ENCODE results near the gene ASB10.

ASB10 gene

GRCh38 chr7:151228024-151228866 is 41.2 kb upstream of the ASB10 start:
- H3K27me3 ChIP-seq (ENCODE audit: control insufficient read depth in 5 of 5, insufficient read depth in 4 of 5, low read length in 5 of 5), result peaks cover 0 to 3% (median 0%) of the 10 kb centered on the region in 5 donors
- peaks cover 13 to 40% (median 36%) of the 10 kb centered on the region in 5 donors for H3K4me1 ChIP-seq (ENCODE audit: control insufficient read depth in 5 of 5, insufficient read depth in 5 of 5, low read length in 5 of 5)
- peaks cover 3 to 20% (median 17%) of the 10 kb centered on the region in 5 donors for H3K36me3 ChIP-seq (ENCODE audit: control insufficient read depth in 5 of 5, insufficient read depth in 5 of 5, low read length in 5 of 5)
- H3K27ac ChIP-seq (ENCODE audit: low read depth, low read length), result peak overlapping the region; percentile 59
- peak overlapping the region in 4 of 5 donors; percentile 59 to 89 (median 77) for H3K9ac ChIP-seq (ENCODE audit: low read length in 5 of 5)
- H3K9me3 ChIP-seq (ENCODE audit: control insufficient read depth in 5 of 5, low read length in 5 of 5), result no peaks in the 10 kb centered on the region
- peak overlapping the region; percentile 74 to 97 (median 86) for H3K4me3 ChIP-seq (ENCODE audit: low read depth in 1 of 5, low read length in 5 of 5)

DNA sequence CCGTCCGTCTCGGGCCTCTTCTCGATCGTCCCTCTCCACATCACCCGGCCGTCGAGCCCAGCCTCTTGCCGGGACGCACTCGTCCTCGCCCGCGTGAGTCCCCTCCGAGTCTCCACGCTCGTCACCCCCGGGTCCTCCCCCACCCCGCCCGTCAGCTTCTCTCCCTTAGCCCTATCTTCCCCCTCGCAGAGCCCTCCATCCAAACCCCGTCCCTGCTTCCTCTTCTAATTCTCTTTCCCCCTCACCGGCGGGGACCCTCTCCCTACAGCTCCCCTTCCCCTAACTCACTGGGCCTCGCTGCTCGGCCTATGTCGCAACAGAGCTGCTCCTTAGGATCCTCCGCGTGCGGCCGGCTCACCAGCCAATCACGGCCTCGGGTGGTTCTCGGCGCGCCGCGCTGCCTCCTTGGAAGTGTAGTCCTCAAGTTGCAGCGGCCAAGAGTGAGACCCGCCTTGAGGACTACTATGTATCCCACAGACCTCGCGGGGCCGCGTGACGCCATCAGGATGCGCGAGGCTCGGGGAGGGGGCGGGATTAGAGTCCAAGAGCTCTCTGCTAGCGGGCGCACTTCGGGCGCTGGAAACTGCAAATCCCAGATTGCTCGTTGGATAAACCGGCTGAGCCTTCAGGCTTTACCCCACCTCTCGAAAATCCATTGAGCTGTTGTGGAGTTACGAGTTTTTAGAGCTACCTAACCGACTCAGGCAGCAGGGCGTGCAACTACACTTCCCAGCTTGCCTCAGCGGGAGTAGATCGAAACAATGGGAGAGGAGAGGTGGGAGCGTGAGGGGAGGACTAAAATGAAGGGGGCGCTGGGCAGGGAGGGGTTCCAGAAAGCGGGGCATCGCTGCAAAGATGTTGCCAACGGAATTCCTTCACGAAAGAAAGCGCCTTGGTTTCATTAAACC is 40.1 kb upstream of the ASB10 start, which contains the start of gene ABCF2:
ABCF2 (minus strand) TSS at position 331 of the 908 bp plus-strand sequence. CDS start 747 bp downstream, outside the sequence.
- peak within 1 kb of the TSS; percentile 74 to 97 (median 86) for H3K4me3 ChIP-seq (ENCODE audit: low read depth in 1 of 5, low read length in 5 of 5)
- peaks cover 0 to 3% (median 0%) of the 10 kb centered on the region in 5 donors for H3K27me3 ChIP-seq (ENCODE audit: control insufficient read depth in 5 of 5, insufficient read depth in 4 of 5, low read length in 5 of 5)
- peaks cover 11 to 30% (median 27%) of the 10 kb centered on the region in 5 donors for H3K4me1 ChIP-seq (ENCODE audit: control insufficient read depth in 5 of 5, insufficient read depth in 5 of 5, low read length in 5 of 5)
- H3K9me3 ChIP-seq (ENCODE audit: control insufficient read depth in 5 of 5, low read length in 5 of 5), result no peaks in the 10 kb centered on the region
- peak within 1 kb of the TSS; percentile 78 to 94 (median 89) for H3K9ac ChIP-seq (ENCODE audit: low read length in 5 of 5)
- H3K36me3 ChIP-seq (ENCODE audit: control insufficient read depth in 5 of 5, insufficient read depth in 5 of 5, low read length in 5 of 5), result peaks cover 11 to 31% (median 28%) of the 10 kb centered on the region in 5 donors
- H3K27ac ChIP-seq (ENCODE audit: low read depth, low read length), result peak within 1 kb of the TSS; percentile 59

- peaks cover 17 to 36% (median 33%) of the 10 kb centered on the region in 5 donors for H3K36me3 ChIP-seq (ENCODE audit: control insufficient read depth in 5 of 5, insufficient read depth in 5 of 5, low read length in 5 of 5)
- peaks cover 0 to 3% (median 0%) of the 10 kb centered on the region in 5 donors for H3K27me3 ChIP-seq (ENCODE audit: control insufficient read depth in 5 of 5, insufficient read depth in 4 of 5, low read length in 5 of 5)
- H3K27ac ChIP-seq (ENCODE audit: low read depth, low read length), result peak overlapping the region; percentile 59
- H3K9ac ChIP-seq (ENCODE audit: low read length in 5 of 5), result peak overlapping the region; percentile 78 to 94 (median 87)
- H3K9me3 ChIP-seq (ENCODE audit: control insufficient read depth in 5 of 5, low read length in 5 of 5), result no peaks in the 10 kb centered on the region
- peak overlapping the region; percentile 74 to 94 (median 86) for H3K4me3 ChIP-seq (ENCODE audit: low read depth in 1 of 5, low read length in 5 of 5)
- H3K4me1 ChIP-seq (ENCODE audit: control insufficient read depth in 5 of 5, insufficient read depth in 5 of 5, low read length in 5 of 5), result peaks cover 10 to 24% (median 22%) of the 10 kb centered on the region in 5 donors
These were observed 39.5 kb upstream of the ASB10 start for GRCh38 chr7:151226560-151226874.

- H3K9me3 ChIP-seq (ENCODE audit: control insufficient read depth in 5 of 5, low read length in 5 of 5), result no peaks in the 10 kb centered on the region
- H3K4me3 ChIP-seq (ENCODE audit: low read depth in 1 of 5, low read length in 5 of 5), result peak overlapping the region; percentile 74 to 94 (median 86)
- H3K9ac ChIP-seq (ENCODE audit: low read length in 5 of 5), result peak overlapping the region; percentile 78 to 94 (median 87)
- peaks cover 19 to 38% (median 36%) of the 10 kb centered on the region in 5 donors for H3K36me3 ChIP-seq (ENCODE audit: control insufficient read depth in 5 of 5, insufficient read depth in 5 of 5, low read length in 5 of 5)
- peak overlapping the region; percentile 59 for H3K27ac ChIP-seq (ENCODE audit: low read depth, low read length)
- peaks cover 10 to 23% (median 22%) of the 10 kb centered on the region in 5 donors for H3K4me1 ChIP-seq (ENCODE audit: control insufficient read depth in 5 of 5, insufficient read depth in 5 of 5, low read length in 5 of 5)
- peaks cover 0 to 3% (median 0%) of the 10 kb centered on the region in 5 donors for H3K27me3 ChIP-seq (ENCODE audit: control insufficient read depth in 5 of 5, insufficient read depth in 4 of 5, low read length in 5 of 5)
These were observed 39.0 kb upstream of the ASB10 start for GRCh38 chr7:151225948-151226510.

GRCh38 chr7:151223728-151224127 is 36.7 kb upstream of the ASB10 start:
- H3K9ac ChIP-seq (ENCODE audit: low read length in 5 of 5), result no peak overlapping the region
- peaks cover 19 to 60% (median 56%) of the 10 kb centered on the region in 5 donors for H3K36me3 ChIP-seq (ENCODE audit: control insufficient read depth in 5 of 5, insufficient read depth in 5 of 5, low read length in 5 of 5)
- no peaks in the 10 kb centered on the region for H3K9me3 ChIP-seq (ENCODE audit: control insufficient read depth in 5 of 5, low read length in 5 of 5)
- H3K4me1 ChIP-seq (ENCODE audit: control insufficient read depth in 5 of 5, insufficient read depth in 5 of 5, low read length in 5 of 5), result peaks cover 10 to 23% (median 22%) of the 10 kb centered on the region in 5 donors
- H3K4me3 ChIP-seq (ENCODE audit: low read depth in 1 of 5, low read length in 5 of 5), result no peak overlapping the region
- peaks cover 0 to 3% (median 0%) of the 10 kb centered on the region in 5 donors for H3K27me3 ChIP-seq (ENCODE audit: control insufficient read depth in 5 of 5, insufficient read depth in 4 of 5, low read length in 5 of 5)
- no peak overlapping the region for H3K27ac ChIP-seq (ENCODE audit: low read depth, low read length)

DNA sequence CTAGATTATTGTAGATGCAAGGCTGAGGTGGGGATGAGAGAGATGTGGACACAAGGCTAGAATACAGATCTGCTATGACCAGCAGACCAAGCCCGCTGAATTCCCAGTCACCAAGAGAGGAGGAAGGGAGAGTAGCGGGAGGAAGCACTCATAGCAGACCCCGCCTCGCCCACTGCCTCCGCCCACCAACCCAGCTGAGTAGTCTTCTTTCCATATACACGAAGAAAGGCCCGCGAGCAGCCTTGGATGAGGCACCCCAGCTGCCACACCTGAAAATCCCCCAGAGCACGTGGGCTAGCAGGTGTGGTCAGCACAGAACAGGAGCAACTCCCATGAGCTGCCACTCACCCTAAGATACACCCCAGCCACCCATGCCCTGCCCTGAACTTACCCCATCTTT is 31.1 kb upstream of the ASB10 start:
- Histone ChIP-seq H3K4me1 (ENCODE audit: control insufficient read depth in 5 of 5, insufficient read depth in 5 of 5, low read length in 5 of 5) (no peaks in the 10 kb centered on the region), H3K36me3 (ENCODE audit: control insufficient read depth in 5 of 5, insufficient read depth in 5 of 5, low read length in 5 of 5) (peaks cover 25 to 95% (median 90%) of the 10 kb centered on the region in 5 donors)

DNA sequence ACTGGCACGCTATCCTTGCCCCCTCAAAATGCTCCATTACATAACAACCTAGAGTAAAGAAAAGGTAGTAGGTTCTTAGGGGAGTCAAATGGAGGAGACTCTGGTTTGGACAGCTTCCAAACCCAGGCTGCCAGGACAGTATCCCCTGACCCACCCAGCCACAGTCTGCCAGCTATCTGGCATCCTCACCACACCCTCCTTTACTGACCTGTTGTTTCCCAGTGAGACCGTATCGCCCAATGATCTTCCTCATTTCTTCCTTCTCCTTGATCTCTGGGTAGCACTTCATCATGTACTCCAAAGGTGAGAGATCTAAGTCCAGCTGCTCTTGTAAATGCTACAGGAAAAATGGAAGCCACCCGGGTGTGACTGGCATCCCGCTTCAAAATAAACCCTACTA is 28.3 kb upstream of the ASB10 start:
- Histone ChIP-seq H3K27me3 (ENCODE audit: control insufficient read depth in 5 of 5, insufficient read depth in 4 of 5, low read length in 5 of 5) (no peaks in the 10 kb centered on the region), H3K4me3 (ENCODE audit: low read depth in 1 of 5, low read length in 5 of 5) (no peak overlapping the region), H3K9ac (ENCODE audit: low read length in 5 of 5) (no peak overlapping the region), H3K36me3 (ENCODE audit: control insufficient read depth in 5 of 5, insufficient read depth in 5 of 5, low read length in 5 of 5) (peaks cover 11 to 82% (median 74%) of the 10 kb centered on the region in 5 donors), H3K4me1 (ENCODE audit: control insufficient read depth in 5 of 5, insufficient read depth in 5 of 5, low read length in 5 of 5) (no peaks in the 10 kb centered on the region), H3K27ac (ENCODE audit: low read depth, low read length) (no peak overlapping the region), H3K9me3 (ENCODE audit: control insufficient read depth in 5 of 5, low read length in 5 of 5) (no peaks in the 10 kb centered on the region)

More for the DNA sequence above, 31.1 kb upstream of the ASB10 start:
- H3K9me3 ChIP-seq (ENCODE audit: control insufficient read depth in 5 of 5, low read length in 5 of 5), result no peaks in the 10 kb centered on the region
- no peaks in the 10 kb centered on the region for H3K27me3 ChIP-seq (ENCODE audit: control insufficient read depth in 5 of 5, insufficient read depth in 4 of 5, low read length in 5 of 5)
- no peak overlapping the region for H3K27ac ChIP-seq (ENCODE audit: low read depth, low read length)
- H3K9ac ChIP-seq (ENCODE audit: low read length in 5 of 5), result no peak overlapping the region
- no peak overlapping the region for H3K4me3 ChIP-seq (ENCODE audit: low read depth in 1 of 5, low read length in 5 of 5)

- Histone ChIP-seq H3K4me1 (ENCODE audit: control insufficient read depth in 5 of 5, insufficient read depth in 5 of 5, low read length in 5 of 5) (no peaks in the 10 kb centered on the region), H3K4me3 (ENCODE audit: low read depth in 1 of 5, low read length in 5 of 5) (no peak overlapping the region), H3K27me3 (ENCODE audit: control insufficient read depth in 5 of 5, insufficient read depth in 4 of 5, low read length in 5 of 5) (no peaks in the 10 kb centered on the region), H3K27ac (ENCODE audit: low read depth, low read length) (no peak overlapping the region), H3K9me3 (ENCODE audit: control insufficient read depth in 5 of 5, low read length in 5 of 5) (no peaks in the 10 kb centered on the region), H3K36me3 (ENCODE audit: control insufficient read depth in 5 of 5, insufficient read depth in 5 of 5, low read length in 5 of 5) (peaks cover 11 to 67% (median 61%) of the 10 kb centered on the region in 5 donors), H3K9ac (ENCODE audit: low read length in 5 of 5) (no peak overlapping the region)
These were observed 26.8 kb upstream of the ASB10 start for GRCh38 chr7:151213826-151214225.

DNA sequence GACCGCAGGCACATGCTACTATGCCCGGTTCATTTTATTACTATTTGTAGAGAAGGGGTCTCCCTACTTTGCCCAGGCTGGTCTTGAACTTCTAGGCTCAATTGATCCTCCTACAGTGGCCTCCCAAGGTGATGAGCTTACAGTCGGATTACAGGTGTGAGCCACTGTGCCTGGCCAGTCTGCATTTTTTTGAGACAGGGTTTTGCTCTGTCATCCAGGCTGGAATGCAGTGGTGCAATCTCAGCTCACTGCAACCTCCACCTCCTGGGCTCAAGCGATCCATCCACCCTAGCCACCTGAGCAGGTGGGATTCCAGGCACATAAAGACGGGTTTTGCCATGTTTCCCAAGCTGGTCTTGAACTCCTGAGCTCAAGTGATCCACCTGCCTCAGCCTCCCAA is 25.6 kb upstream of the ASB10 start:
- H3K4me1 ChIP-seq (ENCODE audit: control insufficient read depth in 5 of 5, insufficient read depth in 5 of 5, low read length in 5 of 5), result no peaks in the 10 kb centered on the region
- H3K36me3 ChIP-seq (ENCODE audit: control insufficient read depth in 5 of 5, insufficient read depth in 5 of 5, low read length in 5 of 5), result peaks cover 11 to 55% (median 49%) of the 10 kb centered on the region in 5 donors

More for the DNA sequence above, 25.6 kb upstream of the ASB10 start:
- Histone ChIP-seq H3K27ac (ENCODE audit: low read depth, low read length) (no peak overlapping the region), H3K27me3 (ENCODE audit: control insufficient read depth in 5 of 5, insufficient read depth in 4 of 5, low read length in 5 of 5) (peaks cover 0 to 2% (median 0%) of the 10 kb centered on the region in 5 donors), H3K9me3 (ENCODE audit: control insufficient read depth in 5 of 5, low read length in 5 of 5) (no peaks in the 10 kb centered on the region), H3K9ac (ENCODE audit: low read length in 5 of 5) (no peak overlapping the region), H3K4me3 (ENCODE audit: low read depth in 1 of 5, low read length in 5 of 5) (no peak overlapping the region)

Data from subcutaneous abdominal adipose tissue (tissue), 5 donors.